Measurements from ENCODE around the gene MED9. TPM values are rescaled to one million over a fixed set of nuclear protein-coding genes. Genes with fewer than 3 reads are reported as not detected.

MED9 gene
- total RNA-seq, 1 experiment from 2014 or later: 28.3 TPM

GRCh38 chr17:17541640-17542001, 64.8 kb downstream of the MED9 start:
- no peak overlapping the region for H3K27ac ChIP-seq (ENCODE audit: low read length)
- no peaks in the 10 kb centered on the region for H3K9me3 ChIP-seq (ENCODE audit: low read length)
- intact Hi-C loops (cut with micrococcal nuclease): no loop called here
- POLR2A ChIA-PET (ENCODE audit: unreplicated experiment): interaction anchor here (0.6 kb wide), 1 partner anchor 50 kb away, joined by 3 read pairs; no protein-coding TSS in a partner anchor
- BruUV-seq (replicated peaks): no TSS peak
- H4K20me1 ChIP-seq (ENCODE audit: low read length): no peaks in the 10 kb centered on the region
- H3F3A ChIP-seq (ENCODE audit: low read length, unreplicated experiment): peaks cover 4% of the 10 kb centered on the region
- H3K9ac ChIP-seq (ENCODE audit: low read length): no peak overlapping the region
- DNase-seq (no peak), ATAC-seq (no peak)
- no peak for TF ChIP-seq EZH2phosphoT487 (IDR thresholded peaks at IDR 0.05; ENCODE audit: borderline replicate concordance, low read length)
- TF ChIP-seq CTCF (conservative IDR thresholded peaks at IDR 0.05; ENCODE audit: low read depth, low read length): no peak
- no peak for TF ChIP-seq EZH2 (IDR thresholded peaks at IDR 0.05; ENCODE audit: low read length, unreplicated experiment)
- no peak overlapping the region for H3K4me3 ChIP-seq (ENCODE audit: low read length)
- H3K4me2 ChIP-seq (ENCODE audit: low read length): no peak overlapping the region
- H3K9me2 ChIP-seq (replicated peaks; ENCODE audit: low read length): no peaks in the 10 kb centered on the region
- CTCF ChIA-PET: no interaction called here
- H3K36me3 ChIP-seq (ENCODE audit: low read depth, low read length): no peaks in the 10 kb centered on the region
- no peak overlapping the region for H2AFZ ChIP-seq (ENCODE audit: low read length)
- no peaks in the 10 kb centered on the region for H3K27me3 ChIP-seq (ENCODE audit: low read length)
- H3K4me1 ChIP-seq (ENCODE audit: insufficient read depth, low read length): peaks cover 20% of the 10 kb centered on the region
- no peaks in the 10 kb centered on the region for H3K79me2 ChIP-seq (ENCODE audit: low read length)

Other genes starting within 250 kb of the MED9 start
- 30.6 and 30.8 TPM in 2 replicates for gene FLCN, start 239.8 kb upstream of the MED9 start, total RNA-seq (2014; rRNA removed)
- gene COPS3, start 195.8 kb upstream of the MED9 start, total RNA-seq (2014; rRNA removed): 178 and 205 TPM in 2 replicates
- 8.6 TPM in 2 replicates for gene NT5M, start 173.6 kb upstream of the MED9 start, total RNA-seq (2014; rRNA removed)
- gene RASD1, start 19.4 kb downstream of the MED9 start, total RNA-seq (2014; rRNA removed): 59.0 and 82.6 TPM in 2 replicates
- gene PEMT, start 114.7 kb downstream of the MED9 start, total RNA-seq (2014; rRNA removed): 137 and 178 TPM in 2 replicates
- 33.0 and 64.2 TPM in 2 replicates for gene RAI1, start 204.5 kb downstream of the MED9 start, total RNA-seq (2014; rRNA removed)

Measured in PC-3 (cell line).